ENCODE results near the gene IDI2. TPM values are rescaled to one million over a fixed set of nuclear protein-coding genes. Genes with fewer than 3 reads are reported as not detected.

IDI2 gene
- total RNA-seq, 4 donors from 2014 or later = not detected

DNA sequence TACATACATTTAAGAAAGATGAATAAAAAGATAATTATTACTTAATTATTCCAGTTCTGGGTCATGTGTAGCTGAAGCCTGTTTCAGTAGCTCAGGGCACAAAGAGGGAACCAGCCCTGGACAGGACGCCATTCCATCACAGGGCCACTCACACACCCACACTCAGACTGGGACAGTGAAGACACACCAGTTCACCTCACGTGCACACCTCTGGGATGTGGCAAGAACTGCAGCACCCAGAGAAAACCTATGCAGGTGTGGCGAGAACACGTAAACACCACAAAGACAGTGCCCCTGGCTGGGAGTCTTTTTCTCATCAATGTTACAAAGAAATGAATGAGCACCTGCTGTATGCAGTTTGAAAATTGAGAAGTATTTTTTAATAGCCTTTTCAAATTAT is 24.9 kb upstream of the IDI2 start:
- TF ChIP-seq, protein P1, sequence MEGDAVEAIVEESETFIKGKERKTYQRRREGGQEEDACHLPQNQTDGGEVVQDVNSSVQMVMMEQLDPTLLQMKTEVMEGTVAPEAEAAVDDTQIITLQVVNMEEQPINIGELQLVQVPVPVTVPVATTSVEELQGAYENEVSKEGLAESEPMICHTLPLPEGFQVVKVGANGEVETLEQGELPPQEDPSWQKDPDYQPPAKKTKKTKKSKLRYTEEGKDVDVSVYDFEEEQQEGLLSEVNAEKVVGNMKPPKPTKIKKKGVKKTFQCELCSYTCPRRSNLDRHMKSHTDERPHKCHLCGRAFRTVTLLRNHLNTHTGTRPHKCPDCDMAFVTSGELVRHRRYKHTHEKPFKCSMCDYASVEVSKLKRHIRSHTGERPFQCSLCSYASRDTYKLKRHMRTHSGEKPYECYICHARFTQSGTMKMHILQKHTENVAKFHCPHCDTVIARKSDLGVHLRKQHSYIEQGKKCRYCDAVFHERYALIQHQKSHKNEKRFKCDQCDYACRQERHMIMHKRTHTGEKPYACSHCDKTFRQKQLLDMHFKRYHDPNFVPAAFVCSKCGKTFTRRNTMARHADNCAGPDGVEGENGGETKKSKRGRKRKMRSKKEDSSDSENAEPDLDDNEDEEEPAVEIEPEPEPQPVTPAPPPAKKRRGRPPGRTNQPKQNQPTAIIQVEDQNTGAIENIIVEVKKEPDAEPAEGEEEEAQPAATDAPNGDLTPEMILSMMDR (IDR thresholded peaks at IDR 0.05) = no peak
- TF ChIP-seq POLR2A (IDR thresholded peaks at IDR 0.05) = no peak
- DNase-seq = no peak
- peaks cover 0 to 22% (median 0%) of the 10 kb centered on the region in 3 donors for H3K36me3 ChIP-seq
- peaks cover 14 to 62% (median 28%) of the 10 kb centered on the region in 3 donors for H3K4me1 ChIP-seq
- WGBS, 2 donors = 34 to 44% methylated on average over 4 of the region's 4 CpGs
- H3K27ac ChIP-seq = peak overlapping the region in 3 of 4 donors; percentile 98 to 99 (median 99)
- H3K4me3 ChIP-seq = peak overlapping the region in 1 of 4 donors; percentile 79
- intact Hi-C loops (cut with DNase I) = no loop called here
- H3K27me3 ChIP-seq = no peaks in the 10 kb centered on the region
- H3K9me3 ChIP-seq = no peaks in the 10 kb centered on the region

DNA sequence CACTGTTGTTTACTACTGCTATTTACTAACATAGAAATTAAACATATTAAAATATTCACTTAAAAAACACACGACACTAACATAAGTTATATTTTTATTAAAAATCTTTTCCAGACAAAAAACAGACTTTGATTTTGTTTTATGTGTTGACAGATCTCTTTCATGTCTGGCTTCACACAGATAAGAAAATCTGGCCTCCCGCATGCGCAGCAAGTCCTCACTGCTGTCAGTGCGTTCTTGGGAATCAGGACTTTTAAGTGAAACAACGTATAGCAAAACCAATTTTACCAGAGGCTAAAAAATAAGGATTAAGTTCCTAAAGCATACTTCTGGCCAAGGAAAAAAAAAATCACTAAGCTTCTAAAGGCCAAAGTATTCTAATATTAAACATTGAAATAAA is 24.5 kb upstream of the IDI2 start:
- Histone ChIP-seq H3K4me3 (peak overlapping the region; percentile 79 to 95 (median 84)), H3K36me3 (peaks cover 0 to 22% (median 0%) of the 10 kb centered on the region in 3 donors), H3K4me1 (peaks cover 11 to 62% (median 24%) of the 10 kb centered on the region in 3 donors), H3K9me3 (no peaks in the 10 kb centered on the region), H3K27me3 (no peaks in the 10 kb centered on the region), H3K27ac (peak overlapping the region; percentile 98 to 100 (median 99))
- TF ChIP-seq, protein P1 (IDR thresholded peaks at IDR 0.05) = no peak
- no peak for TF ChIP-seq POLR2A (IDR thresholded peaks at IDR 0.05)
- WGBS, 2 donors = 28 to 48% methylated on average over 5 of the region's 5 CpGs
- no peak for DNase-seq
- intact Hi-C loops (cut with DNase I) = no loop called here

DNA sequence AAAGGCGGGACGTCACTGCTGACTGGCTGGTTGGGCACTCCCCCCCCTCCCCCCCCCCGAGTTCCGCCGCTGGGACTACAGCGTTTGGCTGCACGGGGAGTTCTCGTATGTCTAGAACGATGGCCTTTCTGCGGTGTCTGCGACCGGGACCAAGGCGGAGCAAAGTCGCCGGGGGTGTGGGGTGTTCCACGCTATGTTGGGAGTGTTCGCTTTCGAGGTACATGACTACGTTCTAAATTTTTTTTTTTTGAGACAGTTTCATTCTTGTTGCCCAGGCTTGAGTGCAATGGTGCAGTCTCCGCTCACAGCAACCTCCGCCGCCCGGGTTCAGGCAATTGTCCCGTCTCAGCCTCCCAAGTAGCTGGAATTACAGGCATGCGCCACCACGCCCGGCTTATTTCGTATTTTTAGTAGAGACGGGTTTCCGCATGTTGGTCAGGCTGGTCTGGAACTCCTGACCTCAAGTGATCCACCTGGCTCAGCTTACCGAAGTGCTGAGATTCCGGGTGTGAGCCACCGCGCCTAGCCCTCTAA is 23.8 kb upstream of the IDI2 start:
- TF ChIP-seq, protein P1 (IDR thresholded peaks at IDR 0.05) = no peak
- no peak for TF ChIP-seq POLR2A (IDR thresholded peaks at IDR 0.05)
- Histone ChIP-seq H3K9me3 (no peaks in the 10 kb centered on the region), H3K27me3 (no peaks in the 10 kb centered on the region), H3K36me3 (peaks cover 0 to 24% (median 0%) of the 10 kb centered on the region in 3 donors), H3K4me1 (peaks cover 6 to 62% (median 21%) of the 10 kb centered on the region in 3 donors), H3K27ac (peak overlapping the region; percentile 98 to 100 (median 99)), H3K4me3 (peak overlapping the region; percentile 79 to 95 (median 84))
- 0 to 2% methylated on average over 20 to 25 of the region's 34 CpGs for WGBS, 2 donors
- DNase-seq = no peak
- intact Hi-C loops (cut with DNase I) = no loop called here

DNA sequence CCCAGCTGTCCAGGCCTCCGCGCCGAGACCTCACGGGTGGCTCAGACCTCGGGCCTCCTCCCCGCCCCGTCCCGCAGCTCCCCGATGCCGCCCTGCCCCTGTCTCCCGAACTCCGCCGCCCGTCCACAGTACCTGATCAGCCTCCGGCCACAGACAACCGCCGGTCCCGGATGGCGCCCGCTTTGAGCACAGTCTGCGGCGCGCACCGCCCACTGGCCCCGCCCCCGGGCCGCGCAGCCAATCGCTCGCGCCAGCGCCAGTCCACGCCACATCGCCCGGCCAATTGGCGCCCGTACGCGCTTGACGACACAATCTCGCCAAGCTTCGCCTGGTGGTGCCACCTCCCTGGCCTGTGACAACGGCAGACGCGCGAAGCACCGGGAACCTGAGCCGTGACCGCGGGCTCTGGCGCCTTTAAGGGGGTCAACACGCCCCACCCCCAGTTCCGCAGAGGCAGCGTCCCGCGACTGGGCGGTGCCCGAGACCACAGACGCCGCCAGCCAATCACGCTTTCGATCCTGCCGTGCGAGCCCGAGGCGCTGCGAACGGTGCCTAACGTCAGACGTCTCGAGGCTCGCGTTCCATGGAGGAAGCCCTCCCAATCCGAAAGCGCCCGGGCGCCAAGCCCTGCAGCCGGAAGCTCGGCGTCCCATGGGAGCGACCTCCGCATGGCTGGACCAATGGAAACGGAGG is 23.2 kb upstream of the IDI2 start, which contains the start of gene IDI1:
TSS of gene IDI1 (minus strand) at position 388 of the 693 bp plus-strand sequence. CDS start at position 272, 116 bp downstream.
- TF ChIP-seq, protein P1 (IDR thresholded peaks at IDR 0.05) = peak in 2 of 6 experiments; percentile 11 to 14
- peak in 3 of 4 donors; percentile 93 to 98 (median 97) for TF ChIP-seq POLR2A (IDR thresholded peaks at IDR 0.05)
- peak; percentile 95 for DNase-seq
- H3K27ac ChIP-seq = peak within 1 kb of the TSS; percentile 98 to 100 (median 99)
- no peaks in the 10 kb centered on the region for H3K27me3 ChIP-seq
- H3K4me3 ChIP-seq = peak within 1 kb of the TSS; percentile 79 to 95 (median 84)
- WGBS, 2 donors = 0% methylated on average over 8 of the region's 83 CpGs; no CpG with 5 or more reads in 1 of the 2 donors
- peaks cover 0 to 31% (median 0%) of the 10 kb centered on the region in 3 donors for H3K36me3 ChIP-seq
- intact Hi-C loops (cut with DNase I) = no loop called here
- H3K4me1 ChIP-seq = peaks cover 6 to 60% (median 21%) of the 10 kb centered on the region in 3 donors
- H3K9me3 ChIP-seq = no peaks in the 10 kb centered on the region

DNA sequence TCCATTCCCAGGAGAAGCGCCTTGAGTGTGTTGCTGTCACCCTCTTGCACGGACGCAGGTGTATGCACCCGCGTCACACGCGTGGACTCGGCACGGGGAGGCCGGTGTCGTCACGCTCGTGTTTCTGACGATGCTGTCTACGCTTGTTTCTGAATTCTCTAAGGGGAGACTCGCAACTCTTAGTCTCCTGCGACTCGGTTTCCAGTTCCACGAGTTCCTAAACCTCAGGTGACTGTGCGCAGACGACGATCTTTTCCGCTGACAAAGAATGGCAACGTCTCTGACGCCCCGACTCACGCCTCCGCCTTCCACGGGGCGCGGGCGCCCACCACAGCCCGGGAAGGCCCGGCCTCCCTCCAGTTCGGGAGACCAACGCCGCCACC is 22.7 kb upstream of the IDI2 start:
- TF ChIP-seq POLR2A (IDR thresholded peaks at IDR 0.05) = no peak
- TF ChIP-seq, protein P1 (IDR thresholded peaks at IDR 0.05) = no peak
- Histone ChIP-seq H3K36me3 (peaks cover 0 to 36% (median 0%) of the 10 kb centered on the region in 3 donors), H3K4me1 (peaks cover 6 to 58% (median 21%) of the 10 kb centered on the region in 3 donors), H3K27me3 (no peaks in the 10 kb centered on the region), H3K9me3 (no peaks in the 10 kb centered on the region), H3K27ac (peak overlapping the region; percentile 98 to 100 (median 99)), H3K4me3 (peak overlapping the region; percentile 79 to 95 (median 84))
- intact Hi-C loops (cut with DNase I) = no loop called here
- DNase-seq = no peak
- WGBS, 2 donors = 0% methylated on average over 18 to 25 of the region's 37 CpGs
